ENCODE measurements around the gene MAGEB17.

DNA sequence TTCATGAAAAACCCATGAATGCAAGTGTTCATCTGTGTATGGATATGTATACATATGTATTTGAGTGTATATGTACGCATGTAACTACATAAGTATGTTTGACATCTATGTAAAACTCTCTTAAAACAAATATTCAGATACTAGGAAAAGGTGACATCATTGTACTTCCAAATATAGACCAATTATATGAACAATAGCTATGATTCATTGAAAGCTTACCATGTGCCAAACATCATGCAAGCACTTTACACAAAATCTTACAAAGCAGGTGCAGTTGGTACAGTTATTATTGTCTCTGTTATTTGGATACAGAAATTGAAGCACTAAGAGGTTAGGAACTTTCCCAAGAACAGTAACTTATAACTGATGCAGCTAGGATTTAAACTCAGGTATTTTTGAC lies 21.4 kb downstream of the MAGEB17 start:
- TF ChIP-seq POLR2A (IDR thresholded peaks at IDR 0.05; ENCODE audit: low read length) (no peak), GATA1 (IDR thresholded peaks at IDR 0.05; ENCODE audit: low read depth, low read length) (no peak)

All from erythroblast (primary cell).